GM23338 (cell line): Measurements from ENCODE around the gene GPAM.

Experiments
- CREB1 ChIP-seq: fragments of 250-450 bp; sonication (Bioruptor Pico); IDR thresholded peaks from 2 replicates; pipeline ENCODE4 v1.5.0; 2020; ENCODE audit warnings: low read depth, mild to moderate bottlenecking, moderate library complexity
- EZH2 ChIP-seq: fragments of 200-600 bp; sonication (generic); IDR thresholded peaks from one replicate; pipeline ENCODE4 v1.8.0; 2017; ENCODE audit warnings: antibody characterized with exemption, mild to moderate bottlenecking, low read depth; ENCODE audit not compliant: unreplicated experiment
- EZH2phosphoT487 ChIP-seq: fragments of 200-600 bp; sonication (generic); IDR thresholded peaks from one replicate; pipeline ENCODE4 v1.8.1; 2018; ENCODE audit warnings: antibody characterized with exemption; ENCODE audit not compliant: unreplicated experiment
- JUNB ChIP-seq: IDR thresholded peaks from one replicate; pipeline ENCODE4 v1.6.1; 2016; ENCODE audit warnings: antibody characterized with exemption; ENCODE audit not compliant: unreplicated experiment
- NANOG ChIP-seq: IDR thresholded peaks from 2 replicates; pipeline ENCODE4 v1.6.1; 2016; ENCODE audit warnings: antibody characterized with exemption, borderline replicate concordance
- POLR2AphosphoS5 ChIP-seq: IDR thresholded peaks from 2 replicates; pipeline ENCODE4 v1.6.1; 2016; ENCODE audit warnings: antibody characterized with exemption, low read depth
- STAT1 ChIP-seq: IDR thresholded peaks from one replicate; pipeline ENCODE4 v1.6.1; 2016; ENCODE audit warnings: antibody characterized with exemption; ENCODE audit not compliant: unreplicated experiment
- ZNF114 ChIP-seq: fragments of 250-450 bp; sonication (Bioruptor Pico); IDR thresholded peaks from 2 replicates; pipeline ENCODE4 v1.5.0; 2020; ENCODE audit warnings: mild to moderate bottlenecking, moderate library complexity
- ZNF331 ChIP-seq: fragments of 250-450 bp; sonication (Bioruptor Pico); IDR thresholded peaks from 2 replicates; pipeline ENCODE4 v1.5.0; 2020; ENCODE audit warnings: low read depth, mild to moderate bottlenecking, moderate library complexity
- TF ChIP-seq, protein P1 (sequence below), 2 experiments: fragments of 200-600 bp in 1 of 2; sonication (generic) in 1 of 2; conservative IDR thresholded peaks; 2 replicates each; pipeline versions ENCODE4 v1.5.1 to v1.6.1; 2016 to 2017; ENCODE audit warnings: antibody characterized with exemption in 2 of 2, low read depth in 2 of 2, mild to moderate bottlenecking in 2 of 2, moderate library complexity in 1 of 2
- TF ChIP-seq, protein P2 (sequence below): IDR thresholded peaks from one replicate; pipeline ENCODE4 v1.6.1; 2018; ENCODE audit warnings: antibody characterized with exemption; ENCODE audit not compliant: unreplicated experiment
- TF ChIP-seq, protein P3 (sequence below): IDR thresholded peaks from 2 replicates; pipeline ENCODE4 v1.6.1; 2016; ENCODE audit warnings: antibody characterized with exemption
- TF ChIP-seq, protein P4 (sequence below): fragments of 250-450 bp; sonication (Bioruptor Pico); IDR thresholded peaks from 2 replicates; pipeline ENCODE4 v1.5.0; 2020; ENCODE audit warnings: mild to moderate bottlenecking, moderate library complexity

DNA sequence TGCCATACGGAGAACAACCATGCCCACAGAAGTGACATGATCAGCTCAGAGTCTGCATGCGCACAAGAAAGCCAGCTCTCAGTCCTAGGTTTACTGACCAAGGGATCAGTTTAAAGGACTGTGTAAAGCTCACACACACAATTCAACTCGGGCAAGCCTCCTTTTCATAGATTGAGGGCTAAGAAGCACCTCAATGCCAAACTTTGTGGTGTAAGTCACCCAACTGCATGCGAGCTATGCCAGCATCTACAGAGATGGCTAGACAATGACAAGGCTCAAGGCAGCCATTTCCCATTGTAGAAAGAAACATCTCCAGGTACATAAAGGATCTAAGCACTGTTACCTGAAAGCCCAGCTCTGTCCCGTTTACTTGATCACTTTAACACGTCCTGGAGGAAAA, 36.8 kb downstream of the GPAM start:
- TF ChIP-seq, protein P1, sequence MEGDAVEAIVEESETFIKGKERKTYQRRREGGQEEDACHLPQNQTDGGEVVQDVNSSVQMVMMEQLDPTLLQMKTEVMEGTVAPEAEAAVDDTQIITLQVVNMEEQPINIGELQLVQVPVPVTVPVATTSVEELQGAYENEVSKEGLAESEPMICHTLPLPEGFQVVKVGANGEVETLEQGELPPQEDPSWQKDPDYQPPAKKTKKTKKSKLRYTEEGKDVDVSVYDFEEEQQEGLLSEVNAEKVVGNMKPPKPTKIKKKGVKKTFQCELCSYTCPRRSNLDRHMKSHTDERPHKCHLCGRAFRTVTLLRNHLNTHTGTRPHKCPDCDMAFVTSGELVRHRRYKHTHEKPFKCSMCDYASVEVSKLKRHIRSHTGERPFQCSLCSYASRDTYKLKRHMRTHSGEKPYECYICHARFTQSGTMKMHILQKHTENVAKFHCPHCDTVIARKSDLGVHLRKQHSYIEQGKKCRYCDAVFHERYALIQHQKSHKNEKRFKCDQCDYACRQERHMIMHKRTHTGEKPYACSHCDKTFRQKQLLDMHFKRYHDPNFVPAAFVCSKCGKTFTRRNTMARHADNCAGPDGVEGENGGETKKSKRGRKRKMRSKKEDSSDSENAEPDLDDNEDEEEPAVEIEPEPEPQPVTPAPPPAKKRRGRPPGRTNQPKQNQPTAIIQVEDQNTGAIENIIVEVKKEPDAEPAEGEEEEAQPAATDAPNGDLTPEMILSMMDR (conservative IDR thresholded peaks at IDR 0.05; ENCODE audit: low read depth in 2 of 2) = no peak
- TF ChIP-seq POLR2AphosphoS5 = no peak
- TF ChIP-seq EZH2 = no peak
- no peak for TF ChIP-seq EZH2phosphoT487
- TF ChIP-seq, protein P2, sequence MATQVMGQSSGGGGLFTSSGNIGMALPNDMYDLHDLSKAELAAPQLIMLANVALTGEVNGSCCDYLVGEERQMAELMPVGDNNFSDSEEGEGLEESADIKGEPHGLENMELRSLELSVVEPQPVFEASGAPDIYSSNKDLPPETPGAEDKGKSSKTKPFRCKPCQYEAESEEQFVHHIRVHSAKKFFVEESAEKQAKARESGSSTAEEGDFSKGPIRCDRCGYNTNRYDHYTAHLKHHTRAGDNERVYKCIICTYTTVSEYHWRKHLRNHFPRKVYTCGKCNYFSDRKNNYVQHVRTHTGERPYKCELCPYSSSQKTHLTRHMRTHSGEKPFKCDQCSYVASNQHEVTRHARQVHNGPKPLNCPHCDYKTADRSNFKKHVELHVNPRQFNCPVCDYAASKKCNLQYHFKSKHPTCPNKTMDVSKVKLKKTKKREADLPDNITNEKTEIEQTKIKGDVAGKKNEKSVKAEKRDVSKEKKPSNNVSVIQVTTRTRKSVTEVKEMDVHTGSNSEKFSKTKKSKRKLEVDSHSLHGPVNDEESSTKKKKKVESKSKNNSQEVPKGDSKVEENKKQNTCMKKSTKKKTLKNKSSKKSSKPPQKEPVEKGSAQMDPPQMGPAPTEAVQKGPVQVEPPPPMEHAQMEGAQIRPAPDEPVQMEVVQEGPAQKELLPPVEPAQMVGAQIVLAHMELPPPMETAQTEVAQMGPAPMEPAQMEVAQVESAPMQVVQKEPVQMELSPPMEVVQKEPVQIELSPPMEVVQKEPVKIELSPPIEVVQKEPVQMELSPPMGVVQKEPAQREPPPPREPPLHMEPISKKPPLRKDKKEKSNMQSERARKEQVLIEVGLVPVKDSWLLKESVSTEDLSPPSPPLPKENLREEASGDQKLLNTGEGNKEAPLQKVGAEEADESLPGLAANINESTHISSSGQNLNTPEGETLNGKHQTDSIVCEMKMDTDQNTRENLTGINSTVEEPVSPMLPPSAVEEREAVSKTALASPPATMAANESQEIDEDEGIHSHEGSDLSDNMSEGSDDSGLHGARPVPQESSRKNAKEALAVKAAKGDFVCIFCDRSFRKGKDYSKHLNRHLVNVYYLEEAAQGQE = no peak
- TF ChIP-seq, protein P3, sequence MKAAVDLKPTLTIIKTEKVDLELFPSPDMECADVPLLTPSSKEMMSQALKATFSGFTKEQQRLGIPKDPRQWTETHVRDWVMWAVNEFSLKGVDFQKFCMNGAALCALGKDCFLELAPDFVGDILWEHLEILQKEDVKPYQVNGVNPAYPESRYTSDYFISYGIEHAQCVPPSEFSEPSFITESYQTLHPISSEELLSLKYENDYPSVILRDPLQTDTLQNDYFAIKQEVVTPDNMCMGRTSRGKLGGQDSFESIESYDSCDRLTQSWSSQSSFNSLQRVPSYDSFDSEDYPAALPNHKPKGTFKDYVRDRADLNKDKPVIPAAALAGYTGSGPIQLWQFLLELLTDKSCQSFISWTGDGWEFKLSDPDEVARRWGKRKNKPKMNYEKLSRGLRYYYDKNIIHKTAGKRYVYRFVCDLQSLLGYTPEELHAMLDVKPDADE = no peak
- TF ChIP-seq ZNF114 (CRISPR knock-in tag) = no peak
- no peak for TF ChIP-seq CREB1 (CRISPR knock-in tag)
- TF ChIP-seq JUNB = no peak
- TF ChIP-seq ZNF331 (CRISPR knock-in tag) = no peak
- TF ChIP-seq, protein P4, sequence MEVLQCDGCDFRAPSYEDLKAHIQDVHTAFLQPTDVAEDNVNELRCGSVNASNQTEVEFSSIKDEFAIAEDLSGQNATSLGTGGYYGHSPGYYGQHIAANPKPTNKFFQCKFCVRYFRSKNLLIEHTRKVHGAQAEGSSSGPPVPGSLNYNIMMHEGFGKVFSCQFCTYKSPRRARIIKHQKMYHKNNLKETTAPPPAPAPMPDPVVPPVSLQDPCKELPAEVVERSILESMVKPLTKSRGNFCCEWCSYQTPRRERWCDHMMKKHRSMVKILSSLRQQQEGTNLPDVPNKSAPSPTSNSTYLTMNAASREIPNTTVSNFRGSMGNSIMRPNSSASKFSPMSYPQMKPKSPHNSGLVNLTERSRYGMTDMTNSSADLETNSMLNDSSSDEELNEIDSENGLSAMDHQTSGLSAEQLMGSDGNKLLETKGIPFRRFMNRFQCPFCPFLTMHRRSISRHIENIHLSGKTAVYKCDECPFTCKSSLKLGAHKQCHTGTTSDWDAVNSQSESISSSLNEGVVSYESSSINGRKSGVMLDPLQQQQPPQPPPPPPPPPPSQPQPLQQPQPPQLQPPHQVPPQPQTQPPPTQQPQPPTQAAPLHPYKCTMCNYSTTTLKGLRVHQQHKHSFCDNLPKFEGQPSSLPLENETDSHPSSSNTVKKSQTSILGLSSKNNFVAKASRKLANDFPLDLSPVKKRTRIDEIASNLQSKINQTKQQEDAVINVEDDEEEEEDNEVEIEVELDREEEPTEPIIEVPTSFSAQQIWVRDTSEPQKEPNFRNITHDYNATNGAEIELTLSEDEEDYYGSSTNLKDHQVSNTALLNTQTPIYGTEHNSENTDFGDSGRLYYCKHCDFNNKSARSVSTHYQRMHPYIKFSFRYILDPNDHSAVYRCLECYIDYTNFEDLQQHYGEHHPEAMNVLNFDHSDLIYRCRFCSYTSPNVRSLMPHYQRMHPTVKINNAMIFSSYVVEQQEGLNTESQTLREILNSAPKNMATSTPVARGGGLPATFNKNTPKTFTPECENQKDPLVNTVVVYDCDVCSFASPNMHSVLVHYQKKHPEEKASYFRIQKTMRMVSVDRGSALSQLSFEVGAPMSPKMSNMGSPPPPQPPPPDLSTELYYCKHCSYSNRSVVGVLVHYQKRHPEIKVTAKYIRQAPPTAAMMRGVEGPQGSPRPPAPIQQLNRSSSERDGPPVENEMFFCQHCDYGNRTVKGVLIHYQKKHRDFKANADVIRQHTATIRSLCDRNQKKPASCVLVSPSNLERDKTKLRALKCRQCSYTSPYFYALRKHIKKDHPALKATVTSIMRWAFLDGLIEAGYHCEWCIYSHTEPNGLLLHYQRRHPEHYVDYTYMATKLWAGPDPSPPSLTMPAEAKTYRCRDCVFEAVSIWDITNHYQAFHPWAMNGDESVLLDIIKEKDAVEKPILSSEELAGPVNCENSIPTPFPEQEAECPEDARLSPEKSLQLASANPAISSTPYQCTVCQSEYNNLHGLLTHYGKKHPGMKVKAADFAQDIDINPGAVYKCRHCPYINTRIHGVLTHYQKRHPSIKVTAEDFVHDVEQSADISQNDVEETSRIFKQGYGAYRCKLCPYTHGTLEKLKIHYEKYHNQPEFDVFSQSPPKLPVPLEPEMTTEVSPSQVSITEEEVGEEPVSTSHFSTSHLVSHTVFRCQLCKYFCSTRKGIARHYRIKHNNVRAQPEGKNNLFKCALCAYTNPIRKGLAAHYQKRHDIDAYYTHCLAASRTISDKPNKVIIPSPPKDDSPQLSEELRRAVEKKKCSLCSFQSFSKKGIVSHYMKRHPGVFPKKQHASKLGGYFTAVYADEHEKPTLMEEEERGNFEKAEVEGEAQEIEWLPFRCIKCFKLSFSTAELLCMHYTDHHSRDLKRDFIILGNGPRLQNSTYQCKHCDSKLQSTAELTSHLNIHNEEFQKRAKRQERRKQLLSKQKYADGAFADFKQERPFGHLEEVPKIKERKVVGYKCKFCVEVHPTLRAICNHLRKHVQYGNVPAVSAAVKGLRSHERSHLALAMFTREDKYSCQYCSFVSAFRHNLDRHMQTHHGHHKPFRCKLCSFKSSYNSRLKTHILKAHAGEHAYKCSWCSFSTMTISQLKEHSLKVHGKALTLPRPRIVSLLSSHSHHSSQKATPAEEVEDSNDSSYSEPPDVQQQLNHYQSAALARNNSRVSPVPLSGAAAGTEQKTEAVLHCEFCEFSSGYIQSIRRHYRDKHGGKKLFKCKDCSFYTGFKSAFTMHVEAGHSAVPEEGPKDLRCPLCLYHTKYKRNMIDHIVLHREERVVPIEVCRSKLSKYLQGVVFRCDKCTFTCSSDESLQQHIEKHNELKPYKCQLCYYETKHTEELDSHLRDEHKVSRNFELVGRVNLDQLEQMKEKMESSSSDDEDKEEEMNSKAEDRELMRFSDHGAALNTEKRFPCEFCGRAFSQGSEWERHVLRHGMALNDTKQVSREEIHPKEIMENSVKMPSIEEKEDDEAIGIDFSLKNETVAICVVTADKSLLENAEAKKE (CRISPR knock-in tag) = no peak
- no peak for TF ChIP-seq STAT1
- TF ChIP-seq NANOG = no peak
